HG02884 (cell line): ENCODE results near the gene LIN52.
"Not testable (repeated sequence)": the region's sequence is repeated elsewhere in the genome, so short reads cannot be mapped to it uniquely, and the experiment has no call there.

ENCODE experiments used
- ATAC-seq: cut with Tn5 transposase; IDR thresholded peaks from one replicate; pipeline ENCODE4 v1.9.1; 2021; ENCODE audit warnings: mild to moderate bottlenecking, moderate library complexity; ENCODE audit not compliant: unreplicated experiment

Gene LIN52

GRCh38 chr14:74105381-74105780 is 20.6 kb downstream of the LIN52 start:
- no peak for ATAC-seq

GRCh38 chr14:74109369-74109768 is 24.6 kb downstream of the LIN52 start:
- ATAC-seq = no peak

- not testable (repeated sequence) for ATAC-seq
Observed at GRCh38 chr14:74111395-74112216, 26.9 kb downstream of the LIN52 start.

DNA sequence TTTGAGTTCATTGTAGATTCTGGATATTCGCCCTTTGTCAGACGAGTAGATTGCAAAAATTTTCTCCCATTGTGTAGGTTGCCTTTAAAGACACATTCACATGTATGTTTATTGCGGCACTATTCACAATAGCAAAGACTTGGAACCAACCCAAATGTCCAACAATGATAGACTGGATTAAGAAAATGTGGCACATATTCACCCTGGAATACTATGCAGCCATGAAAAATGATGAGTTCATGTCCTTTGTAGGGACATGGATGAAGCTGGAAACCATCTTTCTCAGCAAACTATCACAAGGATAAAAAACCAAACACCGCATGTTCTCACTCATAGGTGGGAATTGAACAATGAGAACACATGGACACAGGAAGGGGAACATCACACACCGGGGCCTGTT is 40.7 kb downstream of the LIN52 start:
- not testable (repeated sequence) for ATAC-seq

DNA sequence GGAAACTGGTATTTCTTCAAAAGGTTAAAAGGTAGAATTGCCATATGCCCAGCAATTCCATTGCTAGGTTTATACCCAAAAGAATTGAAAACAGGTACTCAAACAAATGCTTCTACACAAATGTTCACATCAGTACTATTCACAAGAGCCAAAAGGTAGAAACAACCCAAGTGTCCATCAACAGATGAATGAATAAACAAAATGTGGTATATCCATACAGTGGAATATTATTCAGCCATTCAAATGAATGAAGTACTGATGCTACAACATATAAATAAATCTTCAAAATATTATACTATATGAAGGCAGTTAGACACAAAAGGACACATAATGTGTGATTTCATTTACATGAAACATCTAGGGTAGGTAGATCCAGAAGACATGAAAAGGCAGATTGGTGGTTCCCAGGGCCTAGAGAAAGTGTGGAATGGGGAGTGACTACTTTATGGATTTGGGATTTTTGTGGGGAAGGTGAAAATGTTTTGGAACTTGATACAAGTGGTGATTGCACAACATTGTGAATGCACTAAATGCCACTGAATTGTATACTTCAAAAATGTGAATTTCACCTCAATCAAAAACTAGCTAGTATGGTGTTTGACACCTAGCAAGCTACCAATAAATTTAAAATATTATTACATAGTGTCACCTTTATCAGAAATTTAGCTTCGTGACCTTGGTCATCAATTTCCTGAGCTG is 41.7 kb downstream of the LIN52 start:
- no peak for ATAC-seq

DNA sequence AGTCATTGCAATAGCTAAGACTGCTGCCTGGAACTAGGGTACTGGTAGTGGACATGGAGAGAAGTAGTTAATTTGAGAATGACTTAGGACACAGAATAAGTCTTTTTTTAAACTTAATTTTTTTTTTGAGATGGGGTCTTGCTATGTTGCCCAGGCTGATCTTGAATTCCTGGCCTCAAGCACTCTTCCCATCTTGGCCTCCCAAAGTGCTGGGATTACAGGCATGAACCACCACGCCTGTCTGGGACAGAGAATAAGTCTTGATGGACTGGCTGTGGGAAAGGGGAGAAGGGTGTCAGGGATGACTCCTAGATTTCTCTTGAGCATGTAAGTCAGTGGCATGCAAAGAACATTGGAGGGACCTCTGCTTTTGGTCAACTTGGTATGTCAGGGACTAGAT is 42.9 kb downstream of the LIN52 start:
- ATAC-seq = no peak

GRCh38 chr14:74133833-74134481 is 49.2 kb downstream of the LIN52 start:
- no peak for ATAC-seq

DNA sequence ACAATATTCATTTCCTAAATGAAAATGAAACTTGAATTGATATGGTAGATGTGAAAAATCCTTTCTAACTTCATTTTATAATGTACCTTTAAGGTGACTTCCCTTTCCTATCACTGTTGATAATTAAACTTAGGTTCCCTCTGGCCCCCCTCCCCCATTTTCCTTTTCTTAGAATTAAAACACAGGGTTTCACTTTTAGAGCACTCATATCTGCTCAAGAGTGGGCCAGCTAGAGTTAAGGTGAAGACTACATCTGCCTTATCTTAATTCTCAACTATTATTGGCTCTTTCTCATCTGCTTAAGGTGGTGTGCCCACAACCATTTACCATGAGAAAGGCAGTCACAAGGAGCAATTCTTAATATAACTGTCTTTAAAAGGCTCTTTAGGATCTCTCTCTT is 49.7 kb downstream of the LIN52 start:
- ATAC-seq = no peak

GRCh38 chr14:74135426-74135825 is 50.7 kb downstream of the LIN52 start:
- no peak for ATAC-seq

DNA sequence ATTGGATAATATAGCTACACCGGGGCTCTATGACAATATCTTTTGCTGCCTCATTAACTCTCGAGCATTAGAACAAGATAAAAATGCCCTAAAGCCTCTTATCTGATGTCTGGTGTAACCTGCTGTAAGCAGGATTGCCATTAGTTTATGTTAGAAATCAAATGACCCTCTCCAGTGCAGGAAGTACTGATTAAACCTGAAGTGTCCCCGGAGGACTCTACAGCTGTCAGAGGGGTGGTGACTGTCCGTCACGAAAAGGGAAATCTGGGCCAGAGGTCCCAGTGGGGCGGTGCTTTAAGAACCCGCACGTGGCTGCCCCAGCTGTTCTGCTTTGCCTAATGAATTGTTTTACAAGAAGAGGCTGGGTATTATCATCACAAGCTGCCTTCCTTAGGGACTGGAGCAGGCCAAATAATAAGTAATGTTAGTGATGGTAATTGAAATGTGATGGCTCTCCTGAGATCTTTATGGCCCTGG is 55.7 kb downstream of the LIN52 start:
- no peak for ATAC-seq

DNA sequence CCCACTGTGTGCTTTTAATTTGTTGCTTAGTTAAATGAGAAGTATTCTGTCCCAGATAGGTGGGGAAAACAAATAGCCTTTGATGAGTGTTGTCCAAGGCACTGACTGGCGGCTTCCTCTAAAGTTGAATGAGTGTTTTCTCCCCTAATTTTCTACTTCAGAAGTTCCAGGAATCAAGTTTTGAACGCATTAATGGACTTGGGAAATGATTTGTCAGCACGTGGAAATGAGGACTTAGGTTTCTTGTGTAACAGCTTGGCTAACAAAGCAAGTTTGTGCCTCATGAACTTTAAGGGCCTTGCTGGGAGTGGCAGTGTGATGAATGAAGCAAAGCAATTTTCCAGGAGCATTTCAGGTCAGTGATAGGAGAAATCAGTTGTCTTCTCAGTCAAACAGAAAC is 56.9 kb downstream of the LIN52 start:
- ATAC-seq = no peak

DNA sequence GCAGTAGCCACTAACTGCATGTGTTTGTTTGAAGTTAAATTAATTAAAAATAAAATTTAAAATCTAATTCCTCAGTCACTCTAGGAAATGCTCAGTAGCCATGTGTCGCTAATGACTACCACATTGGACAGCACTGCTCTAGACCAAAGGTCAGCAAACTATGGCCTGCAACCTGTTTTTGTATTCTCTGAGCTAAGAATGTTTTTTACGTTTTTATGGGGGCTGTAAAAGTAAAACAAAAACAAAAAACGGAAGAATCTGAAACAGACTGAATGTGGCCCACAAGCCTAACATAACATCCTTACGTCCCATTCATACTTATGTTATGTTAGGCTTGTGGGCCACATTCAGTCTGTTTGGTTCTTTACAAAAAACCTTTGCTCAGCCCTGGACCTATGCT is 57.8 kb downstream of the LIN52 start:
- ATAC-seq = no peak

GRCh38 chr14:74144789-74145188 is 60.0 kb downstream of the LIN52 start:
- no peak for ATAC-seq

GRCh38 chr14:74147571-74147970 is 62.8 kb downstream of the LIN52 start:
- ATAC-seq = no peak

GRCh38 chr14:74148705-74149104 is 63.9 kb downstream of the LIN52 start:
- no peak for ATAC-seq

DNA sequence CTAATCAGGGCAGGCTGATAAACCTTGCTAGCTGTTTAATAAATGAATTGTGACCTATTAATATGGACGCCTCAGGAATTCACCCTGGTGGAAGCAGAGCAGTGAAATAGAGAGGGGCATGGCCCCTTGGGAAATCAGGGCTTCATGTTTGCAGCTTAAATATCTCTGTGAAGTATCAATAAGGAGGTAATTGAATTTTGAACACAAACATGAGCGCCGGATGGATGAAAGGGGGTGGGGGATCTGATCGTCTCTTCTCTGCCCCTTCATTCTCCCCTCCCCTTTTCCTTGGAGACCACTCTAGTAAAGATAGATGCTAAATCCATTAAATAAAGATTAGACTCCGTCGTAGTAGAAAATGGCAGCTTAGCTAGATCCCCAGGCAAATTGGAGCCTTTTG is 70.5 kb downstream of the LIN52 start:
- no peak for ATAC-seq

DNA sequence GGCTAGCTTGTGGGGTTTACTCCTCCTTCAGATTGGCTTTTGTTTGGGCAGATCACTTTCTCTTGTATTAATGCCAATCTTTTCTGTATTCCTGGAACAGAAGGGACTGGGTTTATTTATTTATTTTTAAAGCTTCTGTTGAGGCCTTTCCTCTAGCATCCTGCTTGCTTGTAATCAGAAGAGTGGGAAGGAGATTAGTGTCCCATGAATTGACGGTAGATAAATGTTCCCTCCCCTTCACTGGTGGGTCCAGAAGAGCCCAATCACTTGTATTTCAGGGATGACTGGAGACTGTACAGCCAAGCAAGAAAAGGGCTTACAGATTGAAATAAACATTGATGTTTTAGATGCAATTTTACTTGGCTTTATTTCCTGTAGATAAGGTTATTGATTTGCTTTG is 71.0 kb downstream of the LIN52 start:
- no peak for ATAC-seq

DNA sequence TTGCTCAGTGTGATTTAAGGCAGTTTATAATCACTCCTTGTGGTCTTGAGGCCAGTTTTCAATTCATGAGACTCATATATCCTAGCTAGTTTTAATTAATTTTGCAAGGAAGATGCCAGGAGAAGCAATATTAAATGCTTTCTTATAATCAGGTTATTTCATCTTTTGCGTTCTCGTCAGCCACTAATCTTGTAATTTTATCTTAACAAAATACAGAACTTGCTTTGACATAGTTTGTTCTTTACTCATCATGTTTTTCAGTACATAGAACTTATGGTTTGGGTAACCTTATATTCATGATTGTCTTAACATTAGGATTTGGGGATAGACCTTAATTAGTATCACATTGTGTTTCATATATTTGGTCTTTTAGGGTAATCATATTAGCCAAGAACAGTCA is 76.0 kb downstream of the LIN52 start:
- ATAC-seq = no peak

GRCh38 chr14:74161526-74162158 is 76.9 kb downstream of the LIN52 start:
- ATAC-seq = no peak

GRCh38 chr14:74169906-74170305 is 85.2 kb downstream of the LIN52 start:
- no peak for ATAC-seq

- ATAC-seq = no peak
Observed at GRCh38 chr14:74176400-74176793, 91.6 kb downstream of the LIN52 start.
